HepG2 (cell line): ENCODE data around the gene BAMBI. TPM values are rescaled to one million over a fixed set of nuclear protein-coding genes. Genes with fewer than 3 reads are reported as not detected.
A peak's percentile ranks its signal among the peaks of the same experiment; 100 is the strongest.

Source experiments
- ATF7 ChIP-seq, 2 experiments: fragments of 450-650 bp in 1 of 2; sonication (generic) in 1 of 2; formaldehyde crosslinking in 1 of 2; IDR thresholded peaks; 2 replicates each; pipeline versions ENCODE4 v1.4.0 to v1.6.1; 2016 to 2020; ENCODE audit warnings: antibody characterized with exemption in 1 of 2, mild to moderate bottlenecking in 1 of 2, missing genetic modification reagents in 1 of 2
- BCLAF1 ChIP-seq: fragments of 450-650 bp; IDR thresholded peaks from 2 replicates; pipeline ENCODE4 v1.6.1; 2017; ENCODE audit warnings: mild to moderate bottlenecking
- HMGXB3 ChIP-seq: sonication (generic); formaldehyde crosslinking; IDR thresholded peaks from 2 replicates; pipeline ENCODE4 v1.4.0; 2020; ENCODE audit warnings: missing genetic modification reagents, borderline replicate concordance
- KAT7 ChIP-seq: IDR thresholded peaks from 2 replicates; pipeline ENCODE4 v1.6.1; 2018; ENCODE audit warnings: borderline replicate concordance, missing compliant biosample characterization
- MEF2D ChIP-seq: sonication (generic); formaldehyde crosslinking; IDR thresholded peaks from 2 replicates; pipeline ENCODE4 v1.5.1; 2020; ENCODE audit warnings: mild to moderate bottlenecking, missing genetic modification reagents
- MLLT10 ChIP-seq: sonication (generic); formaldehyde crosslinking; IDR thresholded peaks from 2 replicates; pipeline ENCODE4 v1.4.0; 2020; ENCODE audit warnings: missing genetic modification reagents
- NR2C2 ChIP-seq: sonication (generic); formaldehyde crosslinking; IDR thresholded peaks from 2 replicates; pipeline ENCODE4 v1.4.0; 2020; ENCODE audit warnings: missing genetic modification reagents, mild to moderate bottlenecking, moderate library complexity, borderline replicate concordance
- PAXIP1 ChIP-seq: sonication (generic); formaldehyde crosslinking; conservative IDR thresholded peaks from 2 replicates; pipeline ENCODE4 v1.4.0; 2020; ENCODE audit warnings: mild to moderate bottlenecking, missing genetic modification reagents, moderate library complexity
- PHB2 ChIP-seq: fragments of 450-650 bp; IDR thresholded peaks from 2 replicates; pipeline ENCODE4 v1.6.1; 2018; ENCODE audit not compliant: partially characterized antibody
- POGK ChIP-seq: sonication (generic); formaldehyde crosslinking; conservative IDR thresholded peaks from 2 replicates; pipeline ENCODE4 v1.8.0; 2022; ENCODE audit warnings: mild to moderate bottlenecking, moderate library complexity, missing genetic modification reagents
- YEATS2 ChIP-seq: sonication (generic); formaldehyde crosslinking; IDR thresholded peaks from 2 replicates; pipeline ENCODE4 v1.4.0; 2020; ENCODE audit warnings: missing genetic modification reagents, borderline replicate concordance
- ZBTB7B ChIP-seq: sonication (generic); formaldehyde crosslinking; IDR thresholded peaks from 2 replicates; pipeline ENCODE4 v1.4.0; 2020; ENCODE audit warnings: missing genetic modification reagents
- ZFP36L1 ChIP-seq: sonication (generic); formaldehyde crosslinking; IDR thresholded peaks from 2 replicates; pipeline ENCODE4 v1.8.0; 2022; ENCODE audit warnings: mild to moderate bottlenecking, missing genetic modification reagents, moderate library complexity
- ZNF441 ChIP-seq: sonication (generic); formaldehyde crosslinking; IDR thresholded peaks from 2 replicates; pipeline ENCODE4 v1.7.0; 2021; ENCODE audit warnings: missing genetic modification reagents, borderline replicate concordance
- ZNF572 ChIP-seq: sonication (generic); formaldehyde crosslinking; IDR thresholded peaks from 2 replicates; pipeline ENCODE4 v1.5.1; 2020; ENCODE audit warnings: mild to moderate bottlenecking, missing genetic modification reagents
- ZNF616 ChIP-seq: sonication (generic); formaldehyde crosslinking; IDR thresholded peaks from 2 replicates; pipeline ENCODE4 v1.5.0; 2020; ENCODE audit warnings: low read depth, mild to moderate bottlenecking, missing genetic modification reagents
- polyA plus RNA-seq, 8 experiments: library from polyadenylated mRNA; depleted of rRNA in 3 of 8; stranded (reverse) in 7 of 8; unstranded in 1 of 8; fragments of >200 nt; fragmentation: Illumina TruSeq in 4 of 8; extraction: Trizol in 4 of 8; gene quantifications; 2 replicates each; pipeline versions ENCODE4 v1.2.1 to v1.2.3, GENCODE V29; 2011 to 2016; ENCODE audit warnings: low read depth in 4 of 8, missing spikeins in 1 of 8, mixed read lengths in 1 of 8; ENCODE audit not compliant: insufficient read depth in 1 of 8
- total RNA-seq, 5 experiments: library from RNA; depleted of rRNA; stranded (reverse); fragments of >200 nt; fragmentation: Illumina TruSeq; extraction: Trizol; gene quantifications; 2 replicates each; pipeline ENCODE4 v1.2.3, GENCODE V29; 2016; ENCODE audit warnings: low read depth in 1 of 5

The BAMBI gene
- total and polyA plus RNA-seq, 2 of the 13 experiments (the other 11 are each of a cell fraction or from before 2014, with no cell fraction given): 12.0 to 23.6 TPM

GRCh38 chr10:28722065-28722803 lies 44.9 kb downstream of the BAMBI start (continued):
- TF ChIP-seq PAXIP1 (CRISPR knock-in tag) (no peak; the same call in 1 of the 2 replicates), MLLT10 (no peak), BCLAF1 (no peak), ZNF616 (CRISPR knock-in tag) (no peak), POGK (CRISPR knock-in tag) (no peak), YEATS2 (no peak), ZNF441 (CRISPR knock-in tag) (no peak), ZFP36L1 (CRISPR knock-in tag) (no peak), NR2C2 (CRISPR knock-in tag) (no peak), KAT7 (CRISPR knock-in tag) (no peak), ZNF572 (CRISPR knock-in tag) (no peak), ZBTB7B (CRISPR knock-in tag) (0 out of 2 replicates have a peak, but pooled peaks have one; percentile 34), MEF2D (CRISPR knock-in tag) (no peak), HMGXB3 (CRISPR knock-in tag) (no peak), ATF7 (IDR thresholded peaks at IDR 0.05) (no peak), ATF7 (CRISPR knock-in tag; IDR thresholded peaks at IDR 0.05) (no peak), PHB2 (no peak)
